ENCODE measurements around the gene SIL1. TPM values are rescaled to one million over a fixed set of nuclear protein-coding genes. Genes with fewer than 3 reads are reported as not detected.

SIL1 gene
- polyA plus RNA-seq, 1 experiment, result 64.6 TPM

DNA sequence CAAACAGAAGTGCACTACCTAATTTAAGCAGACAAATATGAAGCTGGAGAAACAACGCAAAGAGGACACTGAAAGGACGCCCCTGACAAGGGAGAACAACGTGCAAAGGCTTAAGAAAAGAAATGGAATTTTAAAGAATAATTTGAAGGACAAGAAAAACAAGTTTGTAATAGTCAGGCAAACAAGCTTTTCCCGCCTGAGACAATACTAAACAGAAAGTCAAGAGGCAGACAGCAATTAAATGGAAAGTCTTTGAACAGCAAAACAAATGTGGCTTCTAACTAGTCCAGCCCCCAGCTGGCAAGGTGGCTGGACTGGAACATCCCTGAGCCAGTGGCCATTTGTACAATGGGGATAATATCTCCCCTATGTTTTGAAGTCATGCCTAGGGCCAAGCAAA, 63.3 kb downstream of the SIL1 start:
- CTCF ChIA-PET, result interaction anchor here (0.6 kb wide), 1 partner anchor 64 kb away, joined by 3 read pairs; no protein-coding TSS in a partner anchor
- no peak overlapping the region for H3K27ac ChIP-seq (ENCODE audit: low read depth, low read length)
- POLR2A ChIA-PET, result no interaction called here
- H3K27me3 ChIP-seq (ENCODE audit: control insufficient read depth, insufficient read depth, low read length), result no peaks in the 10 kb centered on the region
- no peaks in the 10 kb centered on the region for H3K9me3 ChIP-seq (ENCODE audit: control insufficient read depth, insufficient read depth, low read length)
- no peak for TF ChIP-seq CTCF (IDR thresholded peaks at IDR 0.05; ENCODE audit: low read depth, low read length)
- no peak for DNase-seq (ENCODE audit: low read depth, low spot score)
- no peak overlapping the region for H3K4me3 ChIP-seq (ENCODE audit: low read depth, low read length)

- Histone ChIP-seq H3K4me3 (ENCODE audit: low read depth, low read length) (no peak overlapping the region), H3K9me3 (ENCODE audit: control insufficient read depth, insufficient read depth, low read length) (no peaks in the 10 kb centered on the region), H3K27me3 (ENCODE audit: control insufficient read depth, insufficient read depth, low read length) (no peaks in the 10 kb centered on the region), H3K27ac (ENCODE audit: low read depth, low read length) (no peak overlapping the region)
- ChIA-PET CTCF (no interaction called here), POLR2A (no interaction called here)
- no peak for DNase-seq (ENCODE audit: low read depth, low spot score)
- TF ChIP-seq CTCF (IDR thresholded peaks at IDR 0.05; ENCODE audit: low read depth, low read length), result no peak
Observed at GRCh38 chr5:139133282-139133681, 64.9 kb downstream of the SIL1 start.

DNA sequence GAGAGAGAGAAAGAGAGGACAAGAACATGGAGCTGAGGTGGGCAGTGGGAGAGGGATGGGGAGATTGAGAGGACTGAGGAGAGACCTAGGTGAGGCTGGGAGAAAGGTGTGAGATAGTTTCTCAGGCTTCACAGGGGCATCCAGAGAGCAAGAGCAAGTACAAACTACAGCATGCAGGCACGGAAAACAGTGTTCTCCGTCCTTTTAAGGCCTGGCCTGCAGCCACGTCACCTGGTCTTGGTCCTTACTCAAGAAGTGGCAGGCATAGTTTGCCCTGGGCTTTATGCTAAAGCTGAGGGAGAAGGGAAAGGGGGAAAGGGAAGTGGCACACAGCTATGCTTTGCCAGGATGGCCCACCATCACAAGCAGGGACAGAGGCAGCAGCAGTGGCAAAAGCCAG, 65.7 kb downstream of the SIL1 start:
- ChIA-PET CTCF (no interaction called here), POLR2A (interaction anchor here (0.6 kb wide), 1 partner anchor 22 kb away, joined by 4 read pairs; no protein-coding TSS in a partner anchor)
- Histone ChIP-seq H3K4me3 (ENCODE audit: low read depth, low read length) (no peak overlapping the region), H3K27ac (ENCODE audit: low read depth, low read length) (no peak overlapping the region), H3K27me3 (ENCODE audit: control insufficient read depth, insufficient read depth, low read length) (no peaks in the 10 kb centered on the region), H3K9me3 (ENCODE audit: control insufficient read depth, insufficient read depth, low read length) (no peaks in the 10 kb centered on the region)
- no peak for TF ChIP-seq CTCF (IDR thresholded peaks at IDR 0.05; ENCODE audit: low read depth, low read length)
- no peak for DNase-seq (ENCODE audit: low read depth, low spot score)

DNA sequence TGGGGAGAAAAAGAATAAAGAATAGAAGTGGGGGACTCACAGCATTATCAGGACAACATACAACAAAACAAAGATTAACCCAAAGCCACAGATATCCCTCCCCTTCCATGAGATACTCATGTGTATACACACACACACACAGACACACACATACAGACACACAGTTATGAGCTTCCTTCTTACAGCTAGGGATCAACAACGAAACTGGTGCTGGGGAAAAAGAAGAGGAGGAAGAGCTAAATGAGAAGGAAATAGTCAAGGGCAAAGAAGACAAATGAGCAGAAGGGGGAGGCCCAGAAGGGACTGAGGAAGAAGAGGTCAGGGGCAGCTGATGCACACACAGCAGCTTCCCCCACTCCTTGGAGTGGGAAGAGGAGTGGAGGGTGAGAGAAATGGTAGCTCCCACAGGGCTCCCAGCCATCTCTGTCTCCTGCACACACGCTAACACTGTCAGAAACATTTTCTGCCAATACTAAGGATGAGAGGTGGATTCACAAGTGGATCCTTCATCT, 66.2 kb downstream of the SIL1 start:
- ChIA-PET CTCF (interaction anchor here (0.7 kb wide), 1 partner anchor 538 kb away, joined by 3 read pairs; no protein-coding TSS in a partner anchor), POLR2A (interaction anchor here (0.6 kb wide), 1 partner anchor 22 kb away, joined by 4 read pairs; no protein-coding TSS in a partner anchor)
- TF ChIP-seq CTCF (IDR thresholded peaks at IDR 0.05; ENCODE audit: low read depth, low read length), result no peak
- Histone ChIP-seq H3K4me3 (ENCODE audit: low read depth, low read length) (no peak overlapping the region), H3K27me3 (ENCODE audit: control insufficient read depth, insufficient read depth, low read length) (no peaks in the 10 kb centered on the region), H3K9me3 (ENCODE audit: control insufficient read depth, insufficient read depth, low read length) (no peaks in the 10 kb centered on the region), H3K27ac (ENCODE audit: low read depth, low read length) (no peak overlapping the region)
- DNase-seq (ENCODE audit: low read depth, low spot score), result no peak

- no peak for DNase-seq (ENCODE audit: low read depth, low spot score)
- Histone ChIP-seq H3K4me3 (ENCODE audit: low read depth, low read length) (no peak overlapping the region), H3K27me3 (ENCODE audit: control insufficient read depth, insufficient read depth, low read length) (no peaks in the 10 kb centered on the region), H3K27ac (ENCODE audit: low read depth, low read length) (no peak overlapping the region), H3K9me3 (ENCODE audit: control insufficient read depth, insufficient read depth, low read length) (no peaks in the 10 kb centered on the region)
- no peak for TF ChIP-seq CTCF (IDR thresholded peaks at IDR 0.05; ENCODE audit: low read depth, low read length)
- ChIA-PET POLR2A (no interaction called here), CTCF (interaction anchor here (0.7 kb wide), 1 partner anchor 538 kb away, joined by 3 read pairs; no protein-coding TSS in a partner anchor)
Observed at GRCh38 chr5:139131465-139131864, 66.7 kb downstream of the SIL1 start.
